MM.1S (cell line): Measurements from ENCODE around the gene LATS1.

Experiments used
- CTCF ChIP-seq: fragments of 300-600 bp; sonication (generic); IDR thresholded peaks from 2 replicates; pipeline ENCODE4 v1.5.1; 2016; ENCODE audit warnings: antibody characterized with exemption, low read length, mixed read lengths
- EZH2 ChIP-seq: fragments of 300-600 bp; sonication (generic); optimal IDR thresholded peaks from 2 replicates; pipeline ENCODE3; 2017; ENCODE audit warnings: low read depth, mild to moderate bottlenecking, antibody characterized with exemption, low read length, mixed read lengths

GRCh38 chr6:149719531-149719930 lies 1.6 kb upstream of the LATS1 start:
- no peak for TF ChIP-seq CTCF
- TF ChIP-seq EZH2 = no peak
